HFF-Myc (cell line): ENCODE results near the gene CNTN5.

ENCODE experiments used
- DNase-seq: peaks from one replicate; pipeline ENCODE4 v3.0.0-alpha.2; 2011; ENCODE audit warnings: low read depth; ENCODE audit errors: extremely low read depth
- H3K4me3 ChIP-seq: replicated peaks from 2 replicates; pipeline ENCODE4 v1.5.1; 2011; ENCODE audit warnings: low read depth, mild to moderate bottlenecking, control low read depth, low read length
- TF ChIP-seq, protein P1 (sequence below): IDR thresholded peaks from 2 replicates; pipeline ENCODE4 v1.5.1; 2012; ENCODE audit warnings: mild to moderate bottlenecking, low read depth, low read length, control low read depth; ENCODE audit errors: missing control alignments

The CNTN5 gene

GRCh38 chr11:100105255-100105981 lies 1084.7 kb downstream of the CNTN5 start:
- TF ChIP-seq, protein P1, sequence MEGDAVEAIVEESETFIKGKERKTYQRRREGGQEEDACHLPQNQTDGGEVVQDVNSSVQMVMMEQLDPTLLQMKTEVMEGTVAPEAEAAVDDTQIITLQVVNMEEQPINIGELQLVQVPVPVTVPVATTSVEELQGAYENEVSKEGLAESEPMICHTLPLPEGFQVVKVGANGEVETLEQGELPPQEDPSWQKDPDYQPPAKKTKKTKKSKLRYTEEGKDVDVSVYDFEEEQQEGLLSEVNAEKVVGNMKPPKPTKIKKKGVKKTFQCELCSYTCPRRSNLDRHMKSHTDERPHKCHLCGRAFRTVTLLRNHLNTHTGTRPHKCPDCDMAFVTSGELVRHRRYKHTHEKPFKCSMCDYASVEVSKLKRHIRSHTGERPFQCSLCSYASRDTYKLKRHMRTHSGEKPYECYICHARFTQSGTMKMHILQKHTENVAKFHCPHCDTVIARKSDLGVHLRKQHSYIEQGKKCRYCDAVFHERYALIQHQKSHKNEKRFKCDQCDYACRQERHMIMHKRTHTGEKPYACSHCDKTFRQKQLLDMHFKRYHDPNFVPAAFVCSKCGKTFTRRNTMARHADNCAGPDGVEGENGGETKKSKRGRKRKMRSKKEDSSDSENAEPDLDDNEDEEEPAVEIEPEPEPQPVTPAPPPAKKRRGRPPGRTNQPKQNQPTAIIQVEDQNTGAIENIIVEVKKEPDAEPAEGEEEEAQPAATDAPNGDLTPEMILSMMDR: no peak
- DNase-seq: no peak
- H3K4me3 ChIP-seq: no peak overlapping the region

- DNase-seq: no peak
- TF ChIP-seq, protein P1: no peak
- no peak overlapping the region for H3K4me3 ChIP-seq
Measured at GRCh38 chr11:100105982-100106358, 1085.2 kb downstream of the CNTN5 start.

- TF ChIP-seq, protein P1: no peak
- DNase-seq: no peak
- H3K4me3 ChIP-seq: no peak overlapping the region
Measured at GRCh38 chr11:100119176-100119575, 1098.4 kb downstream of the CNTN5 start.

DNA sequence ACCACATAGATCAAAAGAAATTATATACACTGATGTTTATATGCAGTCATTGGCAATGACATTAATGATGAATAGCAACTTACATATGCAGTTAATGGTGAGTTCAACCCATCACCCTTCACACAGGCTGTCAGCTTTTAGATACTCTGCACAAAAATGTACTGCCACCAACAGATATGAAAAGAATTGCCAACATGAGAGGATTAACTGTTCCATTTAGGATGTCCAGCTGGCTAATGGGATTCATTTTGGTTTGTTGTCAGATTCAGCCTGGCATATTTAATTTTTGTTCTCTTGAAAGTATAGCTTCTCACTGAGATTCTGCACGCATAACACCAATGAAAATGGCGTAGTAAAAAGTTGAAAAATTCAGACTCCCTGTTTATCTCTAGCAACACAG lies 1112.4 kb downstream of the CNTN5 start:
- H3K4me3 ChIP-seq: no peak overlapping the region
- TF ChIP-seq, protein P1: no peak
- DNase-seq: no peak

- H3K4me3 ChIP-seq: no peak overlapping the region
- TF ChIP-seq, protein P1: no peak
- DNase-seq: no peak
Measured at GRCh38 chr11:100141201-100141600, 1120.5 kb downstream of the CNTN5 start.

- no peak for DNase-seq
- no peak overlapping the region for H3K4me3 ChIP-seq
- TF ChIP-seq, protein P1: no peak
Measured at GRCh38 chr11:100151944-100152343, 1131.2 kb downstream of the CNTN5 start.

DNA sequence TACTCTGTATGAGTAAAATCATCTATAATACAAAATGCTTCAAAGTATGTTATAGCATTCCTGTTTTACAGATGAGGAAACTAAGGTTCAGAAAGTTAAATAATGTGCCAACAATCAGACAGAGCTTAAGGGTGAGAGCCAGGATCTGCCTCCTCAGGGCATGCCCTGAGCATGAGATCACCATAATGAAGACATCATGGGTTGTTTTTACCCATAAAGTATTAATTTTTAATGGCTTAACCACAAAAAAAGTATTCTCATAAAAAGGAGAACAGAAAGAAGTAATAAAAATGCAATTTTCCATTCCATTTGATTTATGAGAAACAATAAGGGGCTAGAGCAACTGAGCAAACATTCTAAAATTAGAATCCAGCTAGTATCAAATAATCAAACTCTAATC lies 1132.0 kb downstream of the CNTN5 start:
- DNase-seq: no peak
- TF ChIP-seq, protein P1: no peak
- H3K4me3 ChIP-seq: no peak overlapping the region
